Trophoblast cell (in vitro differentiated cells and primary cell): ENCODE results near the gene SEC22A.

Experiments used
- DNase-seq, 2 donors: peaks; one replicate each; pipeline ENCODE4 v3.0.0-alpha.2; 2016
- H2AFZ ChIP-seq: 2 replicates; pipeline ENCODE4 v1.6.1; 2013; ENCODE audit warnings: low read length, moderate library complexity, mild to moderate bottlenecking; ENCODE audit not compliant: insufficient read depth, poor library complexity
- H2AK5ac ChIP-seq: 2 replicates; pipeline ENCODE4 v1.6.1; 2013; ENCODE audit warnings: mild to moderate bottlenecking, low read length
- H2BK120ac ChIP-seq: 2 replicates; pipeline ENCODE4 v1.6.1; 2013; ENCODE audit warnings: low read length, mild to moderate bottlenecking, moderate library complexity; ENCODE audit not compliant: insufficient read depth, poor library complexity
- H2BK12ac ChIP-seq: 2 replicates; pipeline ENCODE4 v1.6.1; 2013; ENCODE audit warnings: mild to moderate bottlenecking, low read length, moderate library complexity
- H2BK5ac ChIP-seq: 2 replicates; pipeline ENCODE4 v1.6.1; 2013; ENCODE audit warnings: low read length, low read depth, moderate library complexity, mild to moderate bottlenecking; ENCODE audit not compliant: poor library complexity
- H3K14ac ChIP-seq: 2 replicates; pipeline ENCODE4 v1.6.1; 2013; ENCODE audit warnings: mild to moderate bottlenecking, low read length
- H3K18ac ChIP-seq: 2 replicates; pipeline ENCODE4 v1.6.1; 2013; ENCODE audit warnings: mild to moderate bottlenecking, low read length
- H3K23ac ChIP-seq: 2 replicates; pipeline ENCODE4 v1.6.1; 2013; ENCODE audit warnings: low read length
- H3K27ac ChIP-seq: 2 replicates; pipeline ENCODE4 v1.5.1; 2013; ENCODE audit warnings: low read depth, mild to moderate bottlenecking, inconsistent platforms, low read length, moderate library complexity
- H3K27me3 ChIP-seq: 2 replicates; pipeline ENCODE4 v1.6.1; 2013; ENCODE audit warnings: inconsistent platforms, mild to moderate bottlenecking, low read length, moderate library complexity; ENCODE audit not compliant: insufficient read depth
- H3K36me3 ChIP-seq, 2 experiments: 1 replicate in 1 of 2; 2 replicates in 1 of 2; pipeline ENCODE4 v1.6.1; 2013; ENCODE audit warnings: low read length in 2 of 2, mild to moderate bottlenecking in 2 of 2, moderate library complexity in 1 of 2; ENCODE audit not compliant: insufficient read depth in 2 of 2, control insufficient read depth in 1 of 2
- H3K4ac ChIP-seq: 2 replicates; pipeline ENCODE4 v1.6.1; 2013; ENCODE audit warnings: low read depth, mild to moderate bottlenecking, low read length, moderate library complexity
- H3K4me1 ChIP-seq, 2 experiments: 1 replicate in 1 of 2; 2 replicates in 1 of 2; pipeline ENCODE4 v1.6.1; 2013; ENCODE audit warnings: low read length in 2 of 2, mild to moderate bottlenecking in 2 of 2, moderate library complexity in 1 of 2; ENCODE audit not compliant: insufficient read depth in 2 of 2, control insufficient read depth in 1 of 2
- H3K4me2 ChIP-seq: 2 replicates; pipeline ENCODE4 v1.6.1; 2013; ENCODE audit warnings: inconsistent platforms, mild to moderate bottlenecking, low read length, moderate library complexity
- H3K4me3 ChIP-seq: 2 replicates; pipeline ENCODE4 v1.5.1; 2013; ENCODE audit warnings: mild to moderate bottlenecking, low read depth, low read length, inconsistent platforms
- H3K79me1 ChIP-seq: one replicate; pipeline ENCODE4 v1.6.1; 2013; ENCODE audit warnings: low read length
- H3K79me2 ChIP-seq: 2 replicates; pipeline ENCODE4 v1.6.1; 2013; ENCODE audit warnings: low read length, mild to moderate bottlenecking; ENCODE audit not compliant: control insufficient read depth, insufficient read depth, poor library complexity
- H3K9ac ChIP-seq: 2 replicates; pipeline ENCODE4 v1.6.1; 2013; ENCODE audit warnings: mild to moderate bottlenecking, low read length
- H3K9me3 ChIP-seq: 2 replicates; pipeline ENCODE4 v1.6.1; 2013; ENCODE audit warnings: low read depth, mild to moderate bottlenecking, control low read depth, inconsistent platforms, low read length; ENCODE audit not compliant: insufficient read depth
- H4K12ac ChIP-seq: 2 replicates; pipeline ENCODE4 v1.6.1; 2013; ENCODE audit warnings: low read depth, mild to moderate bottlenecking, low read length, moderate library complexity
- H4K8ac ChIP-seq: 2 replicates; pipeline ENCODE4 v1.6.1; 2013; ENCODE audit warnings: low read depth, mild to moderate bottlenecking, low read length, moderate library complexity
- H4K91ac ChIP-seq: one replicate; pipeline ENCODE4 v1.6.1; 2013; ENCODE audit warnings: low read depth, mild to moderate bottlenecking, low read length, moderate library complexity
- WGBS: extraction: QIAGEN DNeasy Blood & Tissue Kit; methylation state at CpG from one replicate; pipeline ENCODE4 v1.1.7; 2013; ENCODE audit warnings: missing lambda C conversion rate; ENCODE audit not compliant: insufficient read length, insufficient coverage; ENCODE audit errors: extremely low coverage; 5-methylcytosine and 5-hydroxymethylcytosine counted together

The SEC22A gene

DNA sequence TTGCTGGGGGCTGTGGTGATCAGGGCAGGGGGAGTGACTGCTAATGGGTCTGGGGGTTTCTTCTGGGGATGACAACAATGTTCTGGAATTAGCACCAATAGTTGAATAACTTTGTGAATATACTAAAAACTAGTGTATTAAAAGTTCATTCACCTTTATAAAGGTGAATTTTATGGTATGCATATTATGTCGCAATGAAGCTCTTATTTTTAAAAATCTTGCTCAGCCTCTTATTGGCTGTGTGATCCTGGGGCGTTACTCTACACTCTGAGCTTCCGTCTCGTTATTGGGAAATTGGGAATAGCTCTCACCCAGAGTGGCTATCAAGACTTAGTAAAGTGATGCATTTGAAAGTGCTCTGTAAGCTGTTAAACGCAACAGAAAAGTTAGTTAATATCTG is 105.3 kb downstream of the SEC22A start:
- Histone ChIP-seq H3K9ac (no peak overlapping the region), H4K12ac (no peak overlapping the region), H4K8ac (no peak overlapping the region), H3K27me3 (no peaks in the 10 kb centered on the region), H3K4me3 (no peak overlapping the region), H3K79me2 (no peaks in the 10 kb centered on the region), H3K4me1 (peaks cover 3 to 4% of the 10 kb centered on the region in 2 experiments), H3K4ac (no peak overlapping the region), H2BK120ac (no peak overlapping the region), H3K9me3 (peaks cover 2% of the 10 kb centered on the region), H3K18ac (no peak overlapping the region), H2BK12ac (no peak overlapping the region), H3K14ac (no peak overlapping the region), H3K4me2 (no peak overlapping the region), H4K91ac (no peak overlapping the region), H3K36me3 (no peaks in the 10 kb centered on the region), H2AFZ (no peak overlapping the region), H3K23ac (no peak overlapping the region), H3K27ac (no peak overlapping the region), H2AK5ac (no peak overlapping the region), H3K79me1 (no peaks in the 10 kb centered on the region), H2BK5ac (no peak overlapping the region)
- no peak for DNase-seq
- WGBS, result no CpG with 5 or more reads among the region's 5 CpGs

DNA sequence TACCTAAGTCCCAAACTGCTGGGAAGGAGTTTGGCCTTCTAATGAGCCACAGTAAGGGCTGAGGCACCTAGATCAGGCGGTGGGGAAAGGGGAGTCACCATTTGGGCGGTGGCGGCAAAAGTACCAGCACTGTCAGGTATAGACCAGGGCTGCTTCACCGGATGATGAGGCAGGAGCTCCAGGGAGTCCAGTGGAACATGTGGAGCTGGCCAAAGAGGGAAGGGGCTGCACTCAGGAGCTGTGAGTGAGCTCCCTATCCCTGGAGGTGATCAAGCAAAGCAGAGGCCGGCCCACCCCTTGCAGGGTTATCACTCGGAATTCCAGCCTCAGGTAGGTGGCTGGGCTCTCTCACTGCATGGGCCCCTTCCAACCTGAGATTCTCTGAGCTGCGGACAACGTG is 108.4 kb downstream of the SEC22A start:
- no peak overlapping the region for H2BK5ac ChIP-seq
- no peak overlapping the region for H2AK5ac ChIP-seq
- no peak overlapping the region for H3K9ac ChIP-seq
- H4K12ac ChIP-seq, result no peak overlapping the region
- H3K79me1 ChIP-seq, result no peaks in the 10 kb centered on the region
- H3K4ac ChIP-seq, result no peak overlapping the region
- H3K27ac ChIP-seq, result no peak overlapping the region
- no peak overlapping the region for H2BK120ac ChIP-seq
- no peak overlapping the region for H3K4me2 ChIP-seq
- DNase-seq, result no peak
- no peaks in the 10 kb centered on the region for H3K27me3 ChIP-seq
- WGBS, result no CpG with 5 or more reads among the region's 8 CpGs
- peaks cover 2% of the 10 kb centered on the region for H3K9me3 ChIP-seq
- no peaks in the 10 kb centered on the region for H3K36me3 ChIP-seq
- H3K4me1 ChIP-seq, result peaks cover 3 to 4% of the 10 kb centered on the region in 2 experiments
- H4K8ac ChIP-seq, result no peak overlapping the region
- H3K4me3 ChIP-seq, result no peak overlapping the region
- H3K14ac ChIP-seq, result no peak overlapping the region
- H3K79me2 ChIP-seq, result no peaks in the 10 kb centered on the region
- H3K23ac ChIP-seq, result no peak overlapping the region
- no peak overlapping the region for H2AFZ ChIP-seq
- H4K91ac ChIP-seq, result no peak overlapping the region
- no peak overlapping the region for H3K18ac ChIP-seq
- H2BK12ac ChIP-seq, result no peak overlapping the region

DNA sequence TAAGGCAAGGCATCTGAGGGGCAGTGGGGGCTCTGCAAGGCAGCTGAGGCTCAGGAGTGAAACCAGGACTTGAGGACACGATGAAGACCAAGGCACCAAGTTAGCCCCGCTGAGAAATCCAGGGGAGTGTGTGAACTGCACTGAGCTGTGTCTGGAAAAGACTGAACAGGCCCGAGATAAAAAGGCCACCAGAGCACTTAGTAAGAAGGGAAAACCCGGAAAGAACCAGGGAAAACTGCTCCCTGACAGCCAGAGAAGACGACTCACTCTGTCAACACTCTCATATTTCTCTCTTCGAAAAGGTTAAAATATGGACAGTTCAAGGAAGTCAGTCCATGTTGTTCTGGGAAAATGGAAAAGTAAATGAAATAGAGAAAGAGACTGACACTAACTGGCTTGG is 109.0 kb downstream of the SEC22A start:
- Histone ChIP-seq H3K79me1 (no peaks in the 10 kb centered on the region), H3K36me3 (no peaks in the 10 kb centered on the region), H2BK5ac (no peak overlapping the region), H2AK5ac (no peak overlapping the region), H3K4ac (no peak overlapping the region), H4K12ac (no peak overlapping the region), H3K4me2 (no peak overlapping the region), H3K9ac (no peak overlapping the region), H3K23ac (no peak overlapping the region), H3K18ac (no peak overlapping the region), H2BK120ac (no peak overlapping the region), H4K91ac (no peak overlapping the region), H2BK12ac (no peak overlapping the region), H2AFZ (no peak overlapping the region), H4K8ac (no peak overlapping the region), H3K4me1 (peaks cover 3 to 4% of the 10 kb centered on the region in 2 experiments), H3K14ac (no peak overlapping the region), H3K27me3 (no peaks in the 10 kb centered on the region), H3K9me3 (peaks cover under 1% of the 10 kb centered on the region), H3K4me3 (no peak overlapping the region), H3K27ac (no peak overlapping the region), H3K79me2 (no peaks in the 10 kb centered on the region)
- WGBS, result no CpG with 5 or more reads among the region's 6 CpGs
- no peak for DNase-seq

DNA sequence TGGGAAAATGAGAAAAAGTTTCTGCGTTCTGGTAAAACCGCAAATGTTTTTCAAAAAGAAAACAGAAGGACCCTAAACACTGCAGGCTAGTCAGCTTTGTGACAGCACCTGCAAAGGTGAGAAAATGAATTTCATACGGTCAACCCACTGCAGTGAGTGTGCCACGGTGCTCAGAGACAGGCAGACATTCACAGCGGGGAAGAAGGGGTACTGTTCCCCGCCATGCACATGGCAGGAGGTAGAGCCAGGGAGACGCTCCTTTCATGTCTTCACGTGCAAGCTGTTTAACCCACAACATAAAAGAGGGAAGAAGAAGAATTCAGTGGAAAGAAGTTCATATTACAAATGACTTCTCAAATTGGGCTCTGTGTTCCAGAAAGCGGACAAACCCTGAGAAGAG is 109.5 kb downstream of the SEC22A start:
- no peak overlapping the region for H3K9ac ChIP-seq
- H2BK12ac ChIP-seq, result no peak overlapping the region
- H3K4me1 ChIP-seq, result peaks cover 3 to 4% of the 10 kb centered on the region in 2 experiments
- no peak overlapping the region for H3K23ac ChIP-seq
- no peak overlapping the region for H2BK120ac ChIP-seq
- no peaks in the 10 kb centered on the region for H3K27me3 ChIP-seq
- no peak overlapping the region for H2AK5ac ChIP-seq
- H3K4ac ChIP-seq, result no peak overlapping the region
- H3K4me3 ChIP-seq, result no peak overlapping the region
- H3K36me3 ChIP-seq, result no peaks in the 10 kb centered on the region
- no peak overlapping the region for H3K14ac ChIP-seq
- H2BK5ac ChIP-seq, result no peak overlapping the region
- H2AFZ ChIP-seq, result no peak overlapping the region
- no peak for DNase-seq
- no peak overlapping the region for H4K12ac ChIP-seq
- H3K4me2 ChIP-seq, result no peak overlapping the region
- H4K91ac ChIP-seq, result no peak overlapping the region
- no peak overlapping the region for H4K8ac ChIP-seq
- no CpG with 5 or more reads among the region's 9 CpGs for WGBS
- H3K27ac ChIP-seq, result no peak overlapping the region
- H3K79me1 ChIP-seq, result no peaks in the 10 kb centered on the region
- H3K9me3 ChIP-seq, result no peaks in the 10 kb centered on the region
- no peak overlapping the region for H3K18ac ChIP-seq
- H3K79me2 ChIP-seq, result no peaks in the 10 kb centered on the region
